Cardiac fibroblast (primary cell): Measurements from ENCODE around the gene ATXN7.
A peak's percentile ranks its signal among the peaks of the same experiment; 100 is the strongest.

Experiments
- DNase-seq, 2 donors: peaks; one replicate each; pipeline versions ENCODE4 v3.0.0 to v3.0.0-alpha.2; 2010; ENCODE audit warnings: low read depth in 2 of 2
- H3K4me3 ChIP-seq, 2 donors: replicated peaks in 1 of 2; 1 replicate in 1 of 2; 2 replicates in 1 of 2; pipeline ENCODE4 v1.5.1; 2011; ENCODE audit warnings: low read depth in 2 of 2, low read length in 2 of 2, mild to moderate bottlenecking in 2 of 2, moderate library complexity in 1 of 2
- CTCF ChIP-seq: IDR thresholded peaks from one replicate; pipeline ENCODE4 v1.5.1; 2011; ENCODE audit warnings: low read depth, mild to moderate bottlenecking, low read length, inconsistent platforms

The ATXN7 gene

GRCh38 chr3:64008017-64008416, 144.3 kb downstream of the ATXN7 start:
- no peak for TF ChIP-seq CTCF
- DNase-seq, result no peak
- H3K4me3 ChIP-seq, result no peak overlapping the region

GRCh38 chr3:64008487-64009351, 145.1 kb downstream of the ATXN7 start:
- DNase-seq, result peak; percentile 25 to 45
- no peak for TF ChIP-seq CTCF
- H3K4me3 ChIP-seq, result no peak overlapping the region

GRCh38 chr3:64009528-64009927, 145.9 kb downstream of the ATXN7 start:
- TF ChIP-seq CTCF, result no peak
- DNase-seq, result no peak
- H3K4me3 ChIP-seq, result no peak overlapping the region

- no peak for DNase-seq
- H3K4me3 ChIP-seq, result no peak overlapping the region
- no peak for TF ChIP-seq CTCF
These were observed 146.5 kb downstream of the ATXN7 start for GRCh38 chr3:64010199-64010598.

- no peak for TF ChIP-seq CTCF
- H3K4me3 ChIP-seq, result no peak overlapping the region
- peak; percentile 68 to 91 for DNase-seq
These were observed 148.0 kb downstream of the ATXN7 start for GRCh38 chr3:64011685-64012084.

GRCh38 chr3:64016941-64017620, 153.4 kb downstream of the ATXN7 start:
- no peak for DNase-seq

More at GRCh38 chr3:64016941-64017620, 153.4 kb downstream of the ATXN7 start:
- H3K4me3 ChIP-seq, result no peak overlapping the region
- TF ChIP-seq CTCF, result no peak
